Thoracic aorta (tissue), 2 donors: Measurements from ENCODE around the gene CRHR2. TPM values are rescaled to one million over a fixed set of nuclear protein-coding genes. Genes with fewer than 3 reads are reported as not detected.

Source experiments
- ATAC-seq: fragments of 150-250 bp; one replicate; pipeline ENCODE4 v1.8.0; 2017; ENCODE audit warnings: low read depth; ENCODE audit not compliant: insufficient number of reproducible peaks, low FRiP score
- DNase-seq: peaks from one replicate; pipeline ENCODE4 v3.0.0-alpha.2; 2020; ENCODE audit warnings: low spot score
- H3K27ac ChIP-seq, 2 donors: fragments of 200-600 bp; sonication (generic); 1 replicate in 1 of 2; 2 replicates in 1 of 2; pipeline ENCODE4 v1.5.1; 2016; ENCODE audit warnings: mild to moderate bottlenecking in 2 of 2, moderate library complexity in 2 of 2
- H3K27me3 ChIP-seq: fragments of 200-600 bp; sonication (generic); replicated peaks from 2 replicates; pipeline ENCODE4 v1.6.0; 2016; ENCODE audit warnings: mild to moderate bottlenecking; ENCODE audit not compliant: insufficient read depth
- H3K36me3 ChIP-seq: fragments of 200-600 bp; sonication (generic); one replicate; pipeline ENCODE4 v1.5.1; 2016
- H3K4me1 ChIP-seq, 2 donors: fragments of 200-600 bp; sonication (generic); 1 replicate in 1 of 2; 2 replicates in 1 of 2; pipeline versions ENCODE4 v1.5.1 to v1.6.0; 2016; ENCODE audit warnings: low read depth in 2 of 2, mild to moderate bottlenecking in 1 of 2; ENCODE audit not compliant: control insufficient read depth in 1 of 2
- H3K4me3 ChIP-seq: fragments of 200-600 bp; sonication (generic); 2 replicates; pipeline ENCODE4 v1.5.1; 2016; ENCODE audit warnings: mild to moderate bottlenecking
- H3K9me3 ChIP-seq: fragments of 200-600 bp; sonication (generic); 2 replicates; pipeline ENCODE4 v1.5.1; 2016
- CTCF ChIP-seq: fragments of 200-600 bp; sonication (generic); IDR thresholded peaks from one replicate; pipeline ENCODE4 v1.5.1; 2019; ENCODE audit warnings: antibody characterized with exemption
- total RNA-seq, 2 donors: library from RNA; depleted of rRNA; stranded (reverse); fragments of >200 nt; gene quantifications; one replicate each; pipeline versions ENCODE4 v1.1.0 to v1.2.3, GENCODE V29; 2016

CRHR2 gene
- total RNA-seq, 2 donors from 2014 or later, result 0.21 TPM; not detected in 1

GRCh38 chr7:30660331-30661255 lies 21.7 kb downstream of the CRHR2 start:
- no peaks in the 10 kb centered on the region for H3K9me3 ChIP-seq
- H3K27ac ChIP-seq, result no peak overlapping the region
- H3K4me3 ChIP-seq, result no peak overlapping the region
- ATAC-seq (no peak), DNase-seq (no peak)
- no peak for TF ChIP-seq CTCF
- H3K36me3 ChIP-seq, result no peaks in the 10 kb centered on the region
- H3K27me3 ChIP-seq, result no peaks in the 10 kb centered on the region
- H3K4me1 ChIP-seq, result no peaks in the 10 kb centered on the region

- H3K4me3 ChIP-seq, result no peak overlapping the region
- DNase-seq (no peak), ATAC-seq (no peak)
- no peaks in the 10 kb centered on the region for H3K9me3 ChIP-seq
- H3K27me3 ChIP-seq, result no peaks in the 10 kb centered on the region
- TF ChIP-seq CTCF, result no peak
- no peaks in the 10 kb centered on the region for H3K4me1 ChIP-seq
- H3K27ac ChIP-seq, result no peak overlapping the region
- H3K36me3 ChIP-seq, result no peaks in the 10 kb centered on the region
Measured at GRCh38 chr7:30659312-30659711, 22.9 kb downstream of the CRHR2 start.

- DNase-seq (no peak), ATAC-seq (no peak)
- no peak for TF ChIP-seq CTCF
- no peaks in the 10 kb centered on the region for H3K27me3 ChIP-seq
- no peak overlapping the region for H3K27ac ChIP-seq
- no peaks in the 10 kb centered on the region for H3K36me3 ChIP-seq
- H3K4me3 ChIP-seq, result no peak overlapping the region
- H3K9me3 ChIP-seq, result no peaks in the 10 kb centered on the region
- H3K4me1 ChIP-seq, result no peaks in the 10 kb centered on the region
Measured at GRCh38 chr7:30658479-30659074, 23.7 kb downstream of the CRHR2 start.

GRCh38 chr7:30657131-30657530 lies 25.1 kb downstream of the CRHR2 start:
- H3K27me3 ChIP-seq, result no peaks in the 10 kb centered on the region
- H3K4me1 ChIP-seq, result no peaks in the 10 kb centered on the region
- no peak for TF ChIP-seq CTCF
- H3K4me3 ChIP-seq, result no peak overlapping the region
- DNase-seq (no peak), ATAC-seq (no peak)
- H3K27ac ChIP-seq, result no peak overlapping the region
- no peaks in the 10 kb centered on the region for H3K9me3 ChIP-seq
- no peaks in the 10 kb centered on the region for H3K36me3 ChIP-seq

- Histone ChIP-seq H3K4me1 (no peaks in the 10 kb centered on the region), H3K9me3 (no peaks in the 10 kb centered on the region), H3K27me3 (no peaks in the 10 kb centered on the region), H3K36me3 (no peaks in the 10 kb centered on the region), H3K27ac (no peak overlapping the region), H3K4me3 (no peak overlapping the region)
- ATAC-seq (no peak), DNase-seq (no peak)
- TF ChIP-seq CTCF, result no peak
Measured at GRCh38 chr7:30656006-30656957, 26.0 kb downstream of the CRHR2 start.
